T-helper 22 cell (primary cell): Measurements from ENCODE around the gene MBNL3.

Experiments
- DNase-seq: peaks from one replicate; pipeline ENCODE4 v3.0.0-alpha.2; 2020; ENCODE audit warnings: low read depth

The MBNL3 gene

DNA sequence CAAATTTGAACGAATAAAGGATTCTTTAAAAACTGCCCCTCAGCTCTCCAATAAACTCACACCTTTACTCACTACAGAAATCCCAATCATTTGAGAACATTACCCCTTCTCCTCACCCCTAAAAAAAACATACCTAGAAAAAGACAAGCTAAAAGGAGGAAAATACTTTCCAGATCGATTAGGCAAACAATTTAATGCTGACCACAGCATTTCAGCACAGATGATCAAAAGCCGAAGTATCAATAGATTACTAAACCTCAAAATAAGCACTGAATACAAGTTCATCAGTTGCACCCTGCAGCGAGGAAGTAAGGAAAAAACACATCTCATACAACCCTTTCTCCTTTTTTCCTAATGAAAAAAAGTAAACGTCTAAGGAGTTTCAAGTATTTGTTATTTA, 65.5 kb downstream of the MBNL3 start:
- no peak for DNase-seq

DNA sequence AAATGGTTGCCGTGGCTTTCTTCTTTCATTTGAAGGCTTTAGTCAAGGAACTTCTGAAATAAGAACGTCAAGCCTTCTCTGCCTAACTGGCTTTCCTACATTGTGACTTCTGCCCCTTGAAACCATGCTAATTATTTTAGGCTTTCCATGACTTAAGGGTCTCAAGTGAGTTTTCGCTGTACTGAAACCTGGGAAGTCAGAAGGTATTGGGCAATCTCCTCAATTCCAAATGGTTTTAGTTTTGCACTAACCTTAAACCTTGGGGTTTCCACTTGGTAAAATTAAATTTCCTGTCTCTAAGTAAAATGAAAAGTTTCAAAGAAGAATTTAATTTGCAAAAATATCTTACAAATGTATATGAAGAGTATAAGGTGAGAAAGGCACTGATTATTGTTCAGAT, 73.8 kb downstream of the MBNL3 start:
- no peak for DNase-seq

DNA sequence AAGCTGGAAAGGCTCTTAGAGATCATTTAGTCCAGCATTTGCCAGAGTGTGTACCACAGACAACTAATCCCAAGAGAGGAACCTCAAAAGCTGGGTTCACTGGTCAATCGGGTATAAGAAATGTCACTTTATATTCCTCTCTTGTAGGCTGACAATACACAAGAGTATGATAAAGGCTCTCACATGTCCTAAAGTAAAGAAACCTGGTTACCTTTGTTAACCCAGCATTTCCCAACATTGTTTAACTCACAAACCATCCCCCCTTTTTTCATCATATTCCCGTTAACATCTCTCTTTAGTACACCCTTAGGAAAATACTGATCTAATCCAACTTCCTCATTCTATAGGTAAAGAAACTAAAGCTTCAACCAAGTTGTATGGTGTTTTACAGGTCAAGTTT, 74.4 kb downstream of the MBNL3 start:
- DNase-seq = no peak

DNA sequence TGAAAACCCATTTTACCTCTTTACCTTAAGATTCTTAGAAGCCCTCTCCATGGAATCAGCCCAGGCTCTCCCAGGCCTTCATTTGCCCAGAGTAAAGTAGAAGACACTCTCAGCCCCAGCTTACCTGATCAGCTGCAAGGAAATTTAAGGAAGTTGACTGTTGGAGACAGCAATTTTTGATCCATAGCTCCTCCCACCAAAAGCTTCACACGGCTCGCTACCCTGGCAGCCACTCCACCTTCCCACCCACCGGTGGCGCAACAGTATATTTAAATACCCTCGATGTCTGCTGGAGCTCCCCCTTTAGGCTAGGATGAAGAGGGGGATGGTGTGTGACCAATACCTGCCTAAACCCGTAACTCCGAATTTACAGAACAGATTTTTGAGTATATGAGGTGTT, 75.4 kb downstream of the MBNL3 start:
- no peak for DNase-seq

DNA sequence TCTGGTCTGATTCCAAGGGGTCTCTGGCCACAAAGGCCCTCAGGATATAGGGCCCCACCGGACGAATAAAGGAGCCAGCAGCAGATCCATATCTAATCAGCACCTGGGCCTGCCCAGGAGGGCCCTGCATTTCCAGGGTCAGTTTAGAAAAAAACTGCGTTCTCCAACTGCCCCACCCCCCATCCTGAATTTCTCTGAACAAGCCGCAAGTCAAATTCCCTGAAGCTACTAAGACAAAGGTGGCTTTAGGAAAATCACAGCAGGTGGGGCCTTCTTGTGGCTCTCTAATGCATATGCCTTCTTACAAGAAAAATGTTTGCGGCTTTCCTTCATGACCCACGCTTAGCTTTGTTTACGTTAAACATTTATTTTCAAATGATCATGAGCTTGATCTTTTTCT, 76.6 kb downstream of the MBNL3 start:
- DNase-seq = no peak

DNA sequence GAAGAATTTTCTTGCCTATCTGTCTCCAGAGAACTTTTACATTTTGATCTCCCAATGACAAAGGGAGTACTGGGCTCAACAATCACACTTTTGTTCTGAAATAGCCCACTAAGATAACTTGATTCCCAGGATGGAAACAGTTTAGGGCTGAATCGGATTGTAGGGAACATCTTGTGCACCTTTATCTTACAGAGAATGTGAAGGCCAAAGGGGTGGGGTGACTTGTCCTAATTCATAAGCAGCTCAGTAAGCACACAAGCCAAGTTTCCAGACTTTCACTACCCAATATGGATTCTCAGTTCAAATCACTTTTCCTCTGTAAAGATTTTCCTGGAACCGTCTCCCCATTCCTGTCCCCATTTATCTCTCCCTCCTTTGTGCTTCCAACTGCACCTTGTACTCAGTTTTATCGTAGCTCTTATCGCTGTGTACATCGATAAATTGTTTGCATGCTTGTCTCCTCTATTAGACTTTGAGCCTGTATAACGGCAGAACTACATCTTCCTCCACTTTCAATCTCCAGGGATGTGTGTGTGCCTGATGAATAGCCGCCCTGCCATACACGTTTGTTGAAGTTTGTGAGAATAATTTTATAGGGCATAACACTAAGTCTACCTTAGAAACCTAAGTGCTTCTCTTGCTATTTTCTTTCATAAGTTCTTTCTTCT, 77.4 kb downstream of the MBNL3 start:
- no peak for DNase-seq

DNA sequence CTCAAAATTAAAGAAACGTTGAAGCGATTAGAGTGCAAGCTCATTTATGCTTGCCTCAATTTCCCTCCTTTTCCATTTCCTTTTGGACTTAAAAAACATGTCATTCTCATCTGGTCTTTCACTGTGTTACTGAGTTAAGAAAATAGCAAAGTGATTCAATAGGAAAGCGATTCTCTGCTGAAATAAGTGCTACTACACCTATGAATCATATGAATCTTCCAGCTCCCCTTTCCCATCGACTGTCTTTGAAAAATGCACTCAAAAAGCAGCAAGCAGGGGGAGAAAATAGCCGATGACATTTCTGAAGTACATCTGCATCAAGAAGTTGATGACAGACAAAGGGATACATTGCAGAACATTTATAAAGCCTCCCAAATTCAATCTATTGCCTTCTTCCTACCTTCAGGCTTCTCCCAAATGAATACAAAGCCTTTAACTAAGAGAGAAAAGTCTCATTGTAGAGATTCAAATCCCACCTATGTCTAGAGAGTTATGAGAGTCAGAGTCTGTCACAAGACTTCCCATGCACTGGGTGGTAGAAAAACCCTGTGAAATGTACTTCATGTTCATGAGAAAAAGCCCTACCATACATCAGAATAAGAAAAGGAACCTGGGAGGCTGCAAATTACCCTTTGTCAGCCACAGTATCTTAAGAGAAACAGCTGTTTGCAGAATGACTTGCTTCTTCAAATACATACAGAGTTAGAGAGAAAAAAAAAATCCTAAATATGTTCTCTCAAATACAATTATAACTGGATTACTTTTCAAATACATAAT, 78.9 kb downstream of the MBNL3 start:
- no peak for DNase-seq

DNA sequence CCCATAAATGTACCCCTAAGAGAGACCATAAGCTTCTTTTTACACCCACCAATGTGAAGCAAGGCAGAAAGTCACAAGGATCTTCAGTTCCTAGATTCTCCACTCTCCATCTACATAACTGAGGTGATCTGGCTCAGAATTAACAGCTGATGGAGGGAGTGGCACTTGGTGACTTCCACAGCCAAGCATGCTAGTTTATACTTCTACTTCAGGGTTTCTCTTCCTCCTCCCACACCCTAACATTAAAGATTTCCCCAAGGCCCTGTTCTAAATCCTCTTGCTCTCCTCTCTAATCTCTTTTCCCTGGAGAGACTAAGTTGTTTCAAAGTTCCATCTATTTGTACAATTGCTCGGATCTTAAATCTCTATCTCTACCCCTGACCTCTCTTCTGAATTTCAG, 81.1 kb downstream of the MBNL3 start:
- DNase-seq = no peak

DNA sequence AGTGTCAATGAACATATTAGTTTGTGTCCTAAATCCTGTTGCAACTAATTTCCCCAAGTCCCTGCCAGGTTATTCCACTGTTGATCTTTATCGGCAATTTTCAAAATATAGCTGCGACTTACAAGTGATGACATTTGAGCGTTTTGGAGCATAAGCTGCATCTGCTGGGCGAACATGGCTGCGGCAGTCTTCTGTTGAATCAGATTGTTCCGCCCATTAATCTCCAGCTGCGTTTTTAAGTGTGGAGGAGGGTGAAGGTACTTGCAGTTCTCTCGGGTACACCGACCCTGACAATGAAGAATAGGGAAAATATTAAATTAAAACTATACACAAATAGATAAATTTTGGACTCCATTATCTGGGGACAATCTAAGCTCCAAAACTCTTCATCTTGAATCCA, 82.7 kb downstream of the MBNL3 start:
- no peak for DNase-seq

DNA sequence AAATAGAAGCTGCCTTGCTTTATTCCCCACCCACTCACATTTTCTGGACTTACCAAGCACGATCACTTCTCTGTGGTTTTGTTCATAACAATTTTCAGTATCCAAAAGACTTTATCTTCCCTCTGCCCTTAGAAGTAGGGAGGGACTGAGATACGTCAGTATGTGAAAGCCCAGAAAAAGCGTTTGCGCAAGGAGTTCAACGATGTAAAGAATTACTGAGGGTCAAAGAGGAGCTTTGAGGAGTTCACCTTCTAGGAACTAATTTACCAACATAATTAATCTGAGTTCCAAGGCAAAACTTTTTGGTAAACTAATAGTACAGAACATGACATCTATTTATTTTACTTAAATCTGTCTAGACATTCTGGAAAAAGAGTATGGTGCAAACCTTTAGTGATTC, 84.6 kb downstream of the MBNL3 start:
- DNase-seq = no peak

DNA sequence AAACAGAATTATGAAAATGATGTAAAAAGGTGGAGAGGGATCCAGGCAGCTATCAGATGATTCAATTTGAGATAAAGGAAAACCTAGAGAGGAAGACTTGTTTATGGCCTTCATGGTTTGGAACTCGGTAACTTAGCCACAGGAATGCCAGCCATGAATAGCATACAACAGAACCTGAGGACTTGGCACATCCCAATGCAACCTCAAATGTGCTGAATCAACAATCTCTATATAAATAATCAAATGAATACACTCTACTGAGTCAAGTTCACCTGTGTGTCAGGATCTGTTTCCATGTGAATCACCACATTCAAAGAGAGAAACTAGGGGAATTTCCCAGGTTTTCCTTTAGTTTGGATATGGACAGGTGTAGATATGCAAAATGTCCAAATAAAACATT, 86.9 kb downstream of the MBNL3 start:
- no peak for DNase-seq

DNA sequence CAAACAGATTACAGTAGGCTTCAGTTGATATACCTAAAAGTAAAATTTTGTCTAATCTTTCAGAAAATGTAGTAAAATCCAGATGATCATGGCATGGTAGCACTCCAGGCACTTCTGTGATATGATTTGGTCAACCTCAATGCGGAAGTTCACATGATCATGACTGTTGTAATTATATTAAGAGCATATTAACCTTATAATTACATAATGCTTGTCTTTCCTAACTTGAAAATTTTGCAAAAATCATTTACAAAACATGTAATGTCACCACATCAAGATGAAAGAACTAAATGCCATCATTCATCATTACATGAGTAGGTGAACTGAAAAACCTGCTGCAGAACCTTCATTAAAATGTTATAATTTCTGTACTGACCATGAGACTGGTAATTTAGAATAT, 88.1 kb downstream of the MBNL3 start:
- no peak for DNase-seq

DNA sequence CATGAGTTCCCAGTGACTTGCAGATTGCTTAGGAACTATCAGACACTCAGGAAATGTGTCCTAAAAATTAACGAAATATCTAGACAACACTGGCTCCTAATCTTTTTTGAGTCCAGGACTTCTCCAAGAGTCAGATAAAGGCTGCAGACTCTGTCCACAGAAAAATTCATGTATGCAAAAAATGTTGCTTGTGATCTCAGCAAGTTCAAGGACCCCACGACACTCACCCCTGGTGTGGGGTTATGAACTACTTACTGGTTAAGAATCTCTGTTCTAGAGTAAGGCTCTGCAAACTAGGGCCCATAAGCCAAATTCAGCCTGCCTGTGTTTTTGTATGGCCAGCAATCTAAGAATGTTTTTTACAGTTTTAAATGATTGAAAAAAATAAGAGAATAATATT, 93.2 kb downstream of the MBNL3 start:
- no peak for DNase-seq

DNA sequence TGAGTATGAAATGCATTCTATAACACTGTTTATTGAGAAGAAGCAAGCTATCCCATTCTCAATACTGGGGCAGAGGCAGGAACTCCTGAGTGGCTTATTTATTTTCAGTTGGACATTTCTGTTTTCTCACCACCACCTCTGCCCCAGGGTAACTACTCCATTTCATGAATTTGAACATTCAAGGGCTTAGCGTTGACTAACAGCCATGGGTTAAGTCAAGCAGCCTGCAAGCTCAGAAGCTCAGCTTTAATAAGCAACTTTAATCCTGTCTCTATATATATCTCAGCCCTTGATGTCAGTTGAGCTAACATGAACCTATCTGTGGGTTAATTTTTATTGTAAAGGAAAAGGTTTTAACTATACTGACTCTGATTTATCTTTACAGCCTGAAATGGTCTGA, 93.8 kb downstream of the MBNL3 start:
- no peak for DNase-seq

DNA sequence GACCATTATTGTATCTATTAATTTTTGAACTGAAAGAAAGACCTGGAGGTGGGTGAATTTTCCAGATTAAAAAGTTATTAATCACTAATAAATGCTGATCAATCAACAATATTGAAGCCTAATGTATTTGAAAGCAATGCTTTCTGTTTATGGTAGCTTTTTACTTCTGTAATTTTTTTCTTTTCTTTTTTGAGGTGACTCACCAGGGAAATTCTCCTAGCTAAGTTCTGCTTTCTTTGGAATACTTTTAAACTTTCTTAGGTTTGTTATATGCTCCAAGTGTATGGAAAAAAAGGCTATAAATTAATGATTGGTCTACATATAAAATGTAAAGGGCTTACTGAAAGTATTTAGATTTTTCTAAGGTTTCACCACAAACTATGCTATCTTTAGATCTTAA, 94.2 kb downstream of the MBNL3 start:
- DNase-seq = no peak

DNA sequence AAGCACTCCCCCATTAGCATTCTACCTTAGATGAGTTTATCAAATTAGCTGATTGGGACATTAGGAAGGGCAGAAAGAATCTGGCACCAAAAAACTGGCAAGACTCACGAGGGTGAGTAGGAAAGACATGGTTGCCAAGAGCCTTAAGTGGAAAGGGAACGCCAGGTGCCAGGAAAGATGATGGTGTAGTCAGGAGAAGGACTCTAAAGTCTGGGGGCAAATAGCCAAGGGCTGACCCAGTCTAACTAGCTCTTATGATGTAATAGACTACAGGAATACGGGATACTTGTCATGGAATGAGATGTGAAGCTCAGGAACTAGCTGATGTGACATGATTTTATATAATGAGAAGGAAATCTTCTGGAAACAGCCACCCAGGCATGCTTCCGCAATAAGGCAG, 94.8 kb downstream of the MBNL3 start:
- no peak for DNase-seq

DNA sequence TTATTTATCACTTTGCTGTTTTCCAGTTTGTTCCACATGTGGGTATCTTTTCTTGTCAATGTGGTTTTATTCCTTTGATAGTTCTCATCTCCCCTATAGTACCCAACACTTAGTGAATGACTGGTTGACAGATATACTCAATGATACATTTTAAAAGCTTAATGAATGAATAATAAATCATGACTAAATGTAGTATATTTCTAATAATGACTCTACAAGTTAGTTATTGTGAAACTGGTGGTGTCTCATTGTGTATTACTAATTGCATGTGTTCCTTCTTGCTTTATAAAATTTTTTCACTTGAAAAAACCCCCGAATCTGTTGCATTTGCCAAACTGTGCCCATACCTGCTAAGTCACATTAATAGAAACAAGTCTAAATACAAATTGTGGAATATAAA, 95.4 kb downstream of the MBNL3 start:
- DNase-seq = no peak

DNA sequence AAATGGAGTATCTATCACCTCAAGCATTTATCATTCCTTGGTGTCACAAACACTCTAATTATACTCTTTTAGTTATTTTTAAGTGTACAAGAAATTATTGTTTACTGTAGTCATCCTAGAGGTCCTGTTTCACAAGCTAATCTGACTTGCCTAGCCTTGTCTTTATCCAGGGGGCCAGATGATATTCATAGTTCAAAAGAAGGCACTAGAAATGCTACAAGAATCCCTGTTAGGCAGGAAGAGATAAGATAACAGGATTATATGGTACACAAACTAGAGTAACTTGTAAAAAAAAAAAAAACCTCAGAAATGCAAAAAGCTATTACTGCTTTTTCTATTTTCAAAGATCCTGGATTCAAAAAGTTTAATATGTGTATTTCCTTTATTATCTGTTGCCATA, 95.8 kb downstream of the MBNL3 start:
- no peak for DNase-seq

DNA sequence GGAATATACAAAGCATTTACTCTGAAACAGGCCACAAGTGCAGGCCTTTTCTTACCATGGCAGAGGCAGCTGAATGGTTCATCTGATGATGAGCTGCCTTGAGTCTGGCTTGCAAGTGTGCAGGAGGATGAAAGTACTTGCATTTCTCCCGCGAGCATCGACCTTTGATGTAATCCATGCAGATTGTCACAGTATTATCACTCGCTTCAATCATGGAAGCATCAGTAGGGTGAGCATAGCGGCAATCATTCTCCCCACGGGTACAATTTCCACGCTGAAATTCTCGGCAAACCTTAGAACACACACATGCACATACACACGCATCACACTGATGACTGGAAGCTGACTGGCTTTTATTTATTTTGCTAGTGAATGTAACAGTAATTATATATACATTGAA, 98.0 kb downstream of the MBNL3 start:
- no peak for DNase-seq

DNA sequence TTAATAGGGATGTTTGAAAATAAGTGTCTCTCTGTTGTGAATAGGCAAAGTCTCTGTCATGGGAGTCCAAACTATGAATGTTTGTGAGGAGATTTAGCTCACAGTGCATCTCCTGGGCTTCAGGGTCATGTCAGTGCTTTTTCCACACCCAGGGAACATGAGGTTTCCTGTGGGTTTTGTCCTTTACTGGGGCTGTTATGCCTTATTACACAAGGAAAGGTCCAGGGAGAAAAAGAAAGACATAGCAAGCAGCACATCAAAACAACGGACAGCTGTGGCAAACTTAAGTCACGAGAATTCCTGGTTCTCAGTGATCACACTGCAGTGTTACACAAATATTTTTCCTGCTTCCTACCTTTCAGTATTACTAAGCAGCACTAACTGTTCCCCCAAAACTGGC, 99.4 kb downstream of the MBNL3 start:
- no peak for DNase-seq

DNA sequence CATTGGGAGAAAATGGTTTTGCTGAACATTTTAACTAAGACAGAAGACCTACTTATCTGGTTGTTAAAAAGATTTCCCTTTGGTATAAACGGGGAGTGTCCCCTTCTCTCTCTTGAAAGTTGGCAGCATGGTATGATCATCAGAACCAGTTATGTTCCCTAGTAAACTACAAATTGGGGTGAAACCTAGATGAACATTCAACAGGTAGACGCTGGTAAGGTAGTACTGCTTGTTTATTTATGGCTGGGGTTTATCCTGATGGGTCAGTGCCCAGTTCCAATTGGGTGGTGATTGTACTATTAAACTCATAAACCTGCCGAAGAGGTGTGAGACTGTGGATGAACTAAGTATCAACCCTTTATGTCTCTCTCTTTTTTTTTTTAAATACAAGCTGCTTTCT, 100.5 kb downstream of the MBNL3 start:
- no peak for DNase-seq

DNA sequence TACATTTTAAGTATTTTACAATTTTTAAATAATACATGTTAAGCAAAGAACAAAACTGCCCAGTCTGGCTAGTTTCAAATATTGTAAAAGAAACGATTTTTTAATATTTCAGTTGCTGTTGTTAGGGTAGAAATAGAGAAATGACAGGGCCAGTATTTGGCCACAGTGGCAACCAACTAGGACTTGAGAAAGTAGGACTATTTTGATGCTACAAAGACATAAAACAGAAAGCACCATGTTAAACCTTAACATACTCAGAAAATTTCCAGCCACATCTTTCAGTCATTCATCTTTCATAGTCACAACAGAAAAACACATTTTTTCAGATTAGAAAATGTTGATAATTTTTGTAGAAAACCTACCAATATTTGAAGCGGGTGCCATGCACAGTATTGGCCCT, 104.5 kb downstream of the MBNL3 start:
- DNase-seq = no peak

DNA sequence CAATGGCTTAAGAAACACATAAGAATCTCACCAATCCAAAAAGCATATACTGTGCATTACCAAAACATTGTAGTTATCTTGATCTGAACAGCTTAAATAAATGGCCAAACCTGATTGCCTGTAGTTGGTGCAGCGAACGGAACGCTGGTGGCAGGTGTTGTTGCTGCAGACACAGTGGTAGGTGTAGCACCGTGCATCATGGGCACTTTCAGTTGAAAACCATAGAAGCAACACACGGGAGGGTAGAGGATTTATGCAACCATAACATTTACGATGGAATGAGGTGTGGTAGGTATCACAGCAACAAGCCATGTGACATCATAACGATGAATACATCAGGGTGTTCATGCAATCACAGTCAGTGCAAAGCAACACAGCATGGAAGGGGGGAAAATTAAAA, 106.8 kb downstream of the MBNL3 start:
- DNase-seq = no peak

DNA sequence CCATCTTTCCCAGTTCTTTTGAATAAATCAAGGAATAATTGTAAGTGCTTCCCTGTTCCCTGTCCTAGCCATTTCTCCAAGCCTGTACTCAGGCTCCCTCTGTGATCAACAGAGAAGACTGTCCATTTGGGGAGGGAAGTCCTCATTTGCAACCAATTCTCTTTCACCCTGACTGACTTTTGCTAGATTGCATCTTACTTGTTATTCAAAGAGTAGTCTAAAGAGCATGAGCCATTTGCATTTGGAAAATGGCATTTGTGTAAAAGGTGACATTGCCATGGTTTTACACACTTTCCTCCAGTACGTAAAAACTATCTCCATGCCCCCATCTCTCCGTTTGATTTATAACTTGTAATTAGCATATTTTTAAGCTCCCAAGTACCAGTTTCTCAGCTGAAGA, 110.6 kb downstream of the MBNL3 start:
- DNase-seq = no peak
